Stimulated activated CD8-positive, alpha-beta memory T cell treated with anti-CD3 and anti-CD28 coated beads, Interleukin-12 subunit alpha, Interleukin-12 subunit beta, amount 100 ng/mL, for 4 hours (primary cell): ENCODE results near the gene ZNF618.

Experiments
- DNase-seq: peaks from one replicate; pipeline ENCODE4 v3.0.0-alpha.2; 2020; ENCODE audit warnings: low read depth

Gene ZNF618

GRCh38 chr9:114002271-114002985 lies 126.3 kb downstream of the ZNF618 start:
- DNase-seq, result no peak

DNA sequence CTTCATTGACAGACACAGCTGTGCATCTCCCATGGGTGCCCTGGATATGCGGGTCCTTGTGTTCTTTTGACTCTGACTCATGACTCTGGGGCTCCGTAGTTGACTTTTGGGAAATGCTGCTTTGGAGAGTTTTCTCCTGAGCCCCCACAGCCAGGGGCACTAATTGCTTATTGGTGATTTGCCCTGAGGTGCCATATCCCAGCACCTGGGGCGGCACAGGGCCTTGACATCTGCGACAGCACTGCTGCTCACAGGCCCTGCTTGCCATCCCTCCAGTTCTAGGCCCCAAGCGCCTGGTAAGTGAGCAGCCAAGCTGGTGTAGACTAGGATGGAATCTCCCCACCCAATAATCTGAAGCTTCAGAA lies 126.9 kb downstream of the ZNF618 start:
- DNase-seq, result no peak

DNA sequence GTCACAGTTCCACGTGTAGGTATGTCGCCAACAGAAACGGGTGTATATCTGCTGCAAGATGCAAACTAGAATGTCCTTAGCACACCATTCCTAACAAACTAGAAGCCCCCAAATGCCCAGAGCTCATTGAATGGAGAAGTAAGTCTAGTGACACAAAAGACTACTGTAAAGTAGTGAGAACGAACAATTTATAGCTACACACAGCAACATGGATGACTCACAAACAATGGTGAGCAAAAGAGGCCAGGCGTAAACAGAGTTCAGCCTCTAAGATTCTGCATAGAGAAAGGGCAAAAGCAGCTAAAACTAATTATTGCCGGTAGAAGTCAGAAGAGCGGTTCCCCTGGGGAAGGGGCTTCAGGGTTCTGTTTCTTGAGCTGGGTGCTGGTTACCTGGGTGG lies 127.2 kb downstream of the ZNF618 start:
- no peak for DNase-seq

GRCh38 chr9:114003758-114004157 lies 127.6 kb downstream of the ZNF618 start:
- DNase-seq, result no peak

DNA sequence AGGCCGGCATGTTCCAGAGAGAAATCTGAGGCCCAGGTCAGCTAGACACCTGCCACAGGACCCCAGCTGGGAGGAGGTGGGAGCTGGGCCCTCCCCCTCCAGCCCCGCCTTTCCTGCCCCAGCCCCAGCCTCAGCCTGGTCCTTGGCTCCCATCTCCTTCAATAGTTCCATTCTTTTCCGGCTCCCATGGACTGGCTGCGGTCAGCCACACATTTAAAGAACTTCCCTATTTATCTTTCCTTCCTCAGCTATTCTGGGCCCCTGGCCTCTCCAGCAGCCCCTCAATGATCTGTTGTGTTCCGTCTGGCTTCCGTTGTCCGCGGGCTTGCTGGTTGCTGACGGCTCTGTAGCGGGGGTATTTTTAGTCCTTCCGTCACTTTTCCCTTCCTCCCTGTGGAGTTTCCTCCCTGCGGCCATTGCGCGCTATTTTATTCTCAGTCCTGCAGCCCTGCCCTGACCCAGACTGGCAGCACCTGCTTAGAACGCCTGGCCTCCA lies 128.2 kb downstream of the ZNF618 start:
- DNase-seq, result no peak

DNA sequence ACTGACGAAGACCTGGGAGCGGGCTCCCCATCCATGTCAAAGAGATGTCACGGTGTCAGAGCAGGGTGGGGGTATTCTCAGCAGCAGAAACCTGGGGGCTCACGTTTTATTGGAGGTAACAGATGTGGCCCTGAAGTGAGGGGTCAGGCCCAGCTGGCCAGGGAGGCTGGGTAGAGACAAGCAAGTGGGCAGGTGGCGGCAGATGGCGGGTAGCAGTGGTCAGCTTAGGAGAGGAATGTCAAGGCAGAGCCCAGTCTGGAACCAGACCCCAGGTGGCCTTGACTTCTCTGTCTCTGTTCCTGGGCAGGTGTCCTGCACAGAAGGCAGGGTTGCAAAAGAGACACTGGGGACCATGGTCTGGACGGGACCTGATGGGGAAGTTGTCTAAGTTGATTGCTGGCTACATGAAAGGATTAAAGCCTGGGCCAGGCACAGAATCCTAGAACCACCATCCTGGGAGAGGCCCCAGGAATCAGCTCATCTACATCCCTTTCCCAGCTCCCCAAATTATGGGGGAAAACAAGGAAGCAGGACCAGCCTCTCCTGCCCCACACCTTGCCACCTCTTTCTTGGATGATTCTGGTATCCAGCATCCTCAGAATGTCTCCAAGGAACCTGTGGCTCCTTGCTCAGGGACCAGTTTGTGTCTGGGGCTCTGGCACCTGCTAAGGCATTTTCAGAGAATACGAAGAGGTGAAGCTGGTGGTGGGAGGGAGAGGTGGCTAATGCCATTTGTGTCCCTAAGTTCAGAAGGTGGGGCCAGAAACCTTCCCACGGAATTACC lies 129.5 kb downstream of the ZNF618 start:
- DNase-seq, result no peak

DNA sequence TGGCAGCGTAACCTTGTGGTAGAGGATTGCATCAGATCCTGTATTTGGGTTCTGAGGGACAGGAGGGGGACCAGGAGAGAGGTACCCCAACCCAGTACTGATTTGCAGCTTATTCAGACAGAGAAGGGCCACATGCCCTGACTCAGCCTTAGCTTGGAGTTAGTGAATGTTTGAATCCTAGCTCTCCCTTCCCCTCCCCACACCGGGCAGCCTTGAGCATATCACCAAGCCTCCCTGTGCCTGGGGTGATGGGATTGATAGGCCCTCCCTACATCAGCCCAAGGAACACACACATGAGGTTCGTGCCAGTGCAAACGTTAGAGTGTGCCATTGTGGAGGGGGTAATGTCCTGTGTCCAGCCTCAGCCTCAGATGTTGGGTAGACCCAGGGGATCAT lies 130.0 kb downstream of the ZNF618 start:
- DNase-seq, result no peak

DNA sequence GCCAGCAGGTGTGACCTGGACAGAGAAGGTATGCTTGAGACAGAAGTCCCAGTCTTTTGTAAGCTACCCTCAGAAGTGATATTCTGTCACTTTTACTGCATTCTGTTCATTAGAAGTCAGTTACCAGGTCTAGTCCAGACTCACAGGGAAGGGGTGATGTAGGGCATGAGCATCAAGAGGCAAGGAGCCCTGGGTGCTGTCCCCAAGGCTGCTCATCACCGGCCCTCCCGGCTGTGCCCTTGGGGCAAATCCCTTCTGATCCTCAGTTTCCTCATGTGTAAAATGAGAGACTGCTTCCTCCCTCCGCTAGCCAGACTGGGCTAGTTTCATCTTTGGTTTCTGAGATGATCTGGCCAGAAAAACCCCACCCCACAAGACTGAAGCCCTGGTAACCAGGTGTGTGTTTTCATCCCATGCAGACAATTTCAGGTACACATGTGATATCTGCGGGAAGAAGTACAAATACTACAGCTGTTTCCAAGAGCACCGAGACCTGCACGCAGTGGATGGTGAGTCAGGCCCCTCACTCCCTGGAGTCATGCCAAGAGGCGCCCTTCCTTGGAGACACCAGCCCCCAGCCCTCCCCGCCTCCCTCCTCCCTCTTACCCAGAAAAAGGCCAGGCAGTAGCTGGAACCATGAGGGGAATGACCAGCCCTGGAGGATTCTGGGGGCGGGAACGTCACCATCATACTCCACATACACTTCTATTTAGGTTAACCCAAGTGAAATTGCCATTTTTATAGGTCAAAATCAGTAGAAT lies 131.0 kb downstream of the ZNF618 start:
- DNase-seq, result no peak

DNA sequence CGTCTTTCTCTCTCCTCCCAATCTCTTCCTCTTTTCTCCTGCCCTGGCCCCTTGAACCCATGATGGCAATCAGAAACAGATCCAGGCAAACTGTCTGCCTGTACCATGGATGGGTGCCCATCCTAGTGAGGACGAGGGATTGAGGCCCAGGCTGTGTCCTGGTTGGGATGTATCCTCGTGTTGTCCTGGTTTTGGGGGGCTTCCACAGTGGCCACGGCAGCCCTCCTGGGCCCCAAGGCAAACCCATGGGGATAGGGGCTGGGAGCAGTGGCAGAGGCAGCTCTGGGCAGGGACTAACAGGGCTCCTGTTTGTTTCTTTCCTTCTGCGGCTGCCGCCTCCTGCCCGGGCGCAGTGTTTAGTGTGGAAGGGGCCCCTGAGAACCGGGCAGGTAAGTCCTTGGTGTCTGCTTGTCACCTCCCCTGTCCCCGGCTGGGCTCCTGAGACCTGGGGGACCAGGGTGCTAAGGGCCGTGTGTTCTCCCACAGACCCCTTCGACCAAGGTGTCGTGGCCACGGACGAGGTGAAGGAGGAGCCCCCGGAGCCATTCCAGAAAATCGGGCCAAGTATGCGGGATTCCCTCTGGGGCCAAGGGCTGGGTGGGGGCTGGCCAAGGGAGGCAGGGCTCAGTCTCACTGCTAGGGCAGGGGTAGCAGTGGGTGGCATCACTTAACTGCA lies 132.0 kb downstream of the ZNF618 start:
- DNase-seq, result no peak

- DNase-seq, result no peak
Observed at GRCh38 chr9:114008667-114009410, 132.7 kb downstream of the ZNF618 start.

GRCh38 chr9:114011313-114011712 lies 135.2 kb downstream of the ZNF618 start:
- DNase-seq, result no peak

DNA sequence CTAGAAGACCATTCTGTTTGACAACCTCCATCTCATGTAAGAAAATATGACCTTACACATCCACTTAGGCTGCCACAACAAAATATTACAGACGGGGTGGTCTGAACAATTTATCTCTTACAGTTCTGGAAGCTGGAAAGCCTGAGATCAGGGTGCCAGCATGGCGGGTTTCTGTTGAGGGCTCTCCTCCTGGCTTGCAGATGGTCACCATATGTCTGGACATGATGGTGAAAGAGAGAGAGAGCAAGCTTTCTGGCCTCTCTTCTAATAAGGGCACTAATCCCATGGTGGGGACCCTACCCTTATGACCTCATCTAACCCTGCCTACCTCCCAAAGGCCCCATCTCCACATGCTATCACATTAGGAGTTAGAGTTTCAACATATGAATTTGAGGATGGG lies 136.0 kb downstream of the ZNF618 start:
- DNase-seq, result no peak

DNA sequence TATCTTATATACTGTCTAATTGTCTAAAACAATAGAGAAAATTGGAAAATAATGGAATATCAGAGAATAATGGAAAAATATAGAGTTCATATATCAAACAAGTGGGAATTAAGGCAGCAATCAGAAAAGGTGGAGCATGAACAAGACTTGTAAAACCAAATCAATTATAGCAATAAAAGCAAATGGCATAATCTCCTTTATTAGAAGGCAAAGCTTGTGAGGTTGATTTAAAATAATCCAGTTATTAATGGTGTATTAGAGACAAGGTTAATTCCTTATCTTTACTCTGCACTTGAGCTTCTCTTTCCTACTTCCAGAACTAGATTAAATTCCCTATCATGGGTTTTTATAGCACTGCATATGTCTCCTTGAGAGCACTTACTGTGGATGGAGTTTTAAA lies 137.9 kb downstream of the ZNF618 start:
- DNase-seq, result no peak

GRCh38 chr9:114015607-114016006 lies 139.5 kb downstream of the ZNF618 start:
- DNase-seq, result no peak

- no peak for DNase-seq
Observed at GRCh38 chr9:114016101-114016500, 140.0 kb downstream of the ZNF618 start.

- DNase-seq, result no peak
Observed at GRCh38 chr9:114016629-114017423, 140.7 kb downstream of the ZNF618 start.

DNA sequence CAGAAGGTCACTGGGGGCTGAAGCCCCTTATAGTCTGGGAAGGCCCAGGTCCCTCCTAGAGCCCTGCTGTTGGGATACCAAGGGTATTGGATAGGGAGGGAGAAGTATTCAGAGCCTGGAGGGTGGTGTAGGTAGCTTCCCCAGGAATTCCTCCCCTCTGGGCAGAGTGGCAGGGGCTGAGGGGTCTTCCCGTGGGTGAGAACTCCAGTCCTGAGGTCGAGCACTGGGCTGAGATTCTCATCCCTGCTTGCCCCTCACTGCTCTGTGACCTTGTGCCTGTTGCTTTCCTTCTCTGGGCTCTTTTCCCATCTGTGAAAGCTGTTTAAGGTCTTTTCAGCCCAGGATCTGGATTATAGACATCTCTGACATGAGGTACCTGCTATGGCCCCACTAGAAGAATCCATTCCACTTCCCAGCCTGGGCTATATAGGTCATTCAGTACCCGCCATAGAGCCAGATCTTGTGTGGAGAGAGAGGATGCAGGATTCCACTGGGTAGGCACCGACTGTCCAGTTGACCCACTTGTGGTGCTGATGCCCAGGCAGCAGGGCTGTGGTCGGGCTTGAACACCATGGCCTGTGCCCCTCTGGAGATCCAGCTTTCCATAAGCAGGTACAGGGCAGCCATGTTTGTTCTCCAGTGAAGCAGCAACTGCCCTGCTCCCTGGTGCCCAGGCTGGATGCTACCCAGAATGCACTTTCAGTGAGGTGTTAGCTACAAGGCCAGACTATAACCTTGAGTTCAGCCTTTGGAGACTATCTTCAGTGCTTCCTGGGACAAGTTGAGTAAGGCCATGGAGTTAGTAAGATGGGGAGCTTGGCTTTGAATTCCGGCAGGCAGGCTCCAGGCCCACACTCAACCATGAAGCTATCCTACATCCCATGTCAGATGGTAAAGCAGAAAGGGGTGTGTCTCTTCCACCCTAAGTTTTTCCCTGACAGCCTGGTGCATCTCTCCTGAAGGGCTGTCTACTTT lies 141.9 kb downstream of the ZNF618 start:
- no peak for DNase-seq

GRCh38 chr9:114021578-114021977 lies 145.5 kb downstream of the ZNF618 start:
- no peak for DNase-seq

GRCh38 chr9:114023961-114024360 lies 147.9 kb downstream of the ZNF618 start:
- no peak for DNase-seq
